HepG2 (cell line): Measurements from ENCODE around the gene KIRREL2. TPM values are rescaled to one million over a fixed set of nuclear protein-coding genes. Genes with fewer than 3 reads are reported as not detected.

ENCODE experiments used
- ATAC-seq: fragments of 200-7000 bp; cut with Tn5 transposase; 3 replicates; pipeline ENCODE4 v1.9.1; 2020; ENCODE audit warnings: mild to moderate bottlenecking, moderate library complexity
- BruUV-seq: library from RNA; stranded (reverse); fragments of 400-500 nt; replicated peaks from 2 replicates; lab custom pipeline; 2021; lab: Mats Ljungman, UMichigan
- CTCF ChIA-PET: fragments of 300-600 bp; formaldehyde crosslinking; extraction: SDS; loops from one replicate; lab custom pipeline; 2021; ENCODE audit warnings: low total read pairs, inconsistent platforms, low intra/inter-chr PET ratio; lab: Yijun Ruan, JAX
- POLR2A ChIA-PET: fragments of 350-600 bp; sonication (Branson Sonifier 250); formaldehyde crosslinking; loops from one replicate; lab custom pipeline; 2020; ENCODE audit warnings: antibody characterized with exemption, inconsistent platforms; lab: Yijun Ruan, JAX
- DNase-seq: peaks from one replicate; pipeline ENCODE4 v3.0.0-alpha.2; 2015; ENCODE audit warnings: low spot score
- FAIRE-seq: peaks from 3 replicates; lab custom pipeline; 2011; peaks lifted over from hg19 to GRCh38; lab: Jason Lieb, UNC
- H2AFZ ChIP-seq: one replicate; pipeline ENCODE4 v1.6.1; 2011; ENCODE audit warnings: low read length, inconsistent platforms
- H3K27ac ChIP-seq: fragments of 300-600 bp; 3 replicates; pipeline ENCODE4 v1.8.0; 2011; ENCODE audit warnings: mixed run types, mild to moderate bottlenecking, mixed read lengths, low read length, inconsistent platforms; ENCODE audit not compliant: insufficient read depth; ENCODE audit errors: extremely low read length
- H3K27me3 ChIP-seq, 2 experiments: fragments of 200-600 bp in 1 of 2; 2 replicates in 1 of 2; 3 replicates in 1 of 2; pipeline versions ENCODE4 v1.6.0 to v1.8.0; 2011; ENCODE audit warnings: low read length in 2 of 2, mild to moderate bottlenecking in 2 of 2, moderate library complexity in 2 of 2, inconsistent platforms in 1 of 2; ENCODE audit not compliant: insufficient read depth in 2 of 2, control insufficient read depth in 1 of 2
- H3K36me3 ChIP-seq, 2 experiments: fragments of 200-600 bp in 1 of 2; replicated peaks in 1 of 2; 2 replicates in 1 of 2; 3 replicates in 1 of 2; pipeline versions ENCODE4 v1.5.1 to v1.8.0; 2011; ENCODE audit warnings: low read length in 2 of 2, inconsistent platforms in 1 of 2; ENCODE audit not compliant: insufficient read depth in 2 of 2, control insufficient read depth in 1 of 2
- H3K4me1 ChIP-seq: 2 replicates; pipeline ENCODE4 v1.5.1; 2012; ENCODE audit warnings: low read length, inconsistent platforms; ENCODE audit not compliant: insufficient read depth
- H3K4me2 ChIP-seq: 2 replicates; pipeline ENCODE4 v1.6.0; 2011; ENCODE audit warnings: low read depth, low read length, inconsistent platforms
- H3K4me3 ChIP-seq, 3 experiments: fragments of 200-600 bp in 1 of 3; sonication (generic), shearing (Covaris generic) in 1 of 3; replicated peaks in 1 of 3; 2 replicates each; pipeline ENCODE4 v1.5.1; 2011 to 2016; ENCODE audit warnings: low read length in 3 of 3, inconsistent platforms in 2 of 3, low read depth in 2 of 3, mild to moderate bottlenecking in 2 of 3, control low read depth in 1 of 3, mixed read lengths in 1 of 3; ENCODE audit not compliant: insufficient read depth in 1 of 3
- H3K79me2 ChIP-seq: one replicate; pipeline ENCODE4 v1.6.1; 2011; ENCODE audit warnings: low read length, inconsistent platforms; ENCODE audit not compliant: insufficient read depth
- H3K9ac ChIP-seq: 2 replicates; pipeline ENCODE4 v1.6.0; 2011; ENCODE audit warnings: mild to moderate bottlenecking, low read depth, low read length, inconsistent platforms; ENCODE audit not compliant: insufficient read depth
- H3K9me3 ChIP-seq: 2 replicates; pipeline ENCODE4 v1.5.1; 2012; ENCODE audit warnings: mild to moderate bottlenecking, low read length
- H4K20me1 ChIP-seq: 2 replicates; pipeline ENCODE4 v1.6.0; 2011; ENCODE audit warnings: inconsistent platforms, mild to moderate bottlenecking, low read length, moderate library complexity; ENCODE audit not compliant: insufficient read depth
- BHLHE40 ChIP-seq: IDR thresholded peaks from 2 replicates; pipeline ENCODE4 v1.6.1; 2011; ENCODE audit warnings: low read length, improper control_type of control experiment
- FOXJ3 ChIP-seq: sonication (generic); formaldehyde crosslinking; IDR thresholded peaks from 2 replicates; pipeline ENCODE4 v1.4.0; 2020; ENCODE audit warnings: missing genetic modification reagents, mild to moderate bottlenecking, borderline replicate concordance
- HNRNPH1 ChIP-seq: fragments of 200-400 bp; formaldehyde crosslinking; optimal IDR thresholded peaks from 2 replicates; pipeline ENCODE3; 2017; ENCODE audit warnings: mild to moderate bottlenecking, low read depth, low read length
- HOXD1 ChIP-seq: sonication (generic); formaldehyde crosslinking; IDR thresholded peaks from 2 replicates; pipeline ENCODE4 v1.5.0; 2020; ENCODE audit warnings: missing genetic modification reagents
- IRX3 ChIP-seq: sonication (generic); formaldehyde crosslinking; IDR thresholded peaks from 2 replicates; pipeline ENCODE4 v1.8.1; 2023; ENCODE audit warnings: mild to moderate bottlenecking, low read depth, missing genetic modification reagents, borderline replicate concordance
- KDM2A ChIP-seq: sonication (generic); formaldehyde crosslinking; IDR thresholded peaks from 2 replicates; pipeline ENCODE4 v1.4.0; 2020; ENCODE audit warnings: low read depth, missing genetic modification reagents, borderline replicate concordance
- PPARG ChIP-seq: conservative IDR thresholded peaks from 2 replicates; pipeline ENCODE4 v1.6.1; 2016; ENCODE audit warnings: missing biosample characterization, missing genetic modification reagents
- ZBTB42 ChIP-seq: sonication (generic); formaldehyde crosslinking; IDR thresholded peaks from 2 replicates; pipeline ENCODE4 v1.5.0; 2020; ENCODE audit warnings: mild to moderate bottlenecking, missing genetic modification reagents
- ZKSCAN5 ChIP-seq: sonication (generic); formaldehyde crosslinking; IDR thresholded peaks from 2 replicates; pipeline ENCODE4 v1.5.1; 2020; ENCODE audit warnings: mild to moderate bottlenecking, missing genetic modification reagents
- ZNF121 ChIP-seq: sonication (generic); formaldehyde crosslinking; IDR thresholded peaks from 2 replicates; pipeline ENCODE4 v1.5.0; 2020; ENCODE audit warnings: mild to moderate bottlenecking, missing genetic modification reagents
- ZNF124 ChIP-seq: sonication (generic); formaldehyde crosslinking; IDR thresholded peaks from 2 replicates; pipeline ENCODE4 v1.4.0; 2020; ENCODE audit warnings: missing genetic modification reagents
- ZNF143 ChIP-seq: sonication (generic); formaldehyde crosslinking; IDR thresholded peaks from 2 replicates; pipeline ENCODE4 v1.4.0; 2020; ENCODE audit warnings: missing genetic modification reagents
- ZNF543 ChIP-seq: sonication (generic); formaldehyde crosslinking; IDR thresholded peaks from 2 replicates; pipeline ENCODE4 v1.4.0; 2020; ENCODE audit warnings: mild to moderate bottlenecking, missing genetic modification reagents
- ZNF605 ChIP-seq: sonication (generic); formaldehyde crosslinking; IDR thresholded peaks from 2 replicates; pipeline ENCODE4 v1.8.0; 2022; ENCODE audit warnings: mild to moderate bottlenecking, missing genetic modification reagents
- ZNF770 ChIP-seq: sonication (generic); formaldehyde crosslinking; IDR thresholded peaks from 2 replicates; pipeline ENCODE4 v1.5.0; 2020; ENCODE audit warnings: mild to moderate bottlenecking, missing genetic modification reagents
- WGBS: methylation state at CpG from one replicate; pipeline ENCODE4 v1.1.6; 2017; ENCODE audit warnings: low lambda C conversion rate; 5-methylcytosine and 5-hydroxymethylcytosine counted together
- in situ Hi-C: cut with HindIII; loops from 2 replicates; pipeline ENCODE4 v1.10.0; 2017; ENCODE audit warnings: low pct_unique_long_range_greater_than_20kb; ENCODE audit not compliant: extremely low pct_ligation_motif_present
- intact Hi-C: fragments of 100-400 bp; cut with micrococcal nuclease; formaldehyde crosslinking; loops from one replicate; pipeline ENCODE4 v1.10.0; 2022; ENCODE audit not compliant: unreplicated experiment
- polyA plus RNA-seq, 8 experiments: library from polyadenylated mRNA; depleted of rRNA in 3 of 8; stranded (reverse) in 7 of 8; unstranded in 1 of 8; fragments of >200 nt; fragmentation: Illumina TruSeq in 4 of 8; extraction: Trizol in 4 of 8; gene quantifications; 2 replicates each; pipeline versions ENCODE4 v1.2.1 to v1.2.3, GENCODE V29; 2011 to 2016; ENCODE audit warnings: low read depth in 4 of 8, missing spikeins in 1 of 8, mixed read lengths in 1 of 8; ENCODE audit not compliant: insufficient read depth in 1 of 8
- total RNA-seq, 5 experiments: library from RNA; depleted of rRNA; stranded (reverse); fragments of >200 nt; fragmentation: Illumina TruSeq; extraction: Trizol; gene quantifications; 2 replicates each; pipeline ENCODE4 v1.2.3, GENCODE V29; 2016; ENCODE audit warnings: low read depth in 1 of 5
- TF ChIP-seq, protein P1 (sequence below): sonication (generic); formaldehyde crosslinking; IDR thresholded peaks from 2 replicates; pipeline ENCODE4 v1.4.0; 2020; ENCODE audit warnings: low read depth, mild to moderate bottlenecking, missing genetic modification reagents
- TF ChIP-seq, protein P2 (sequence below): sonication (generic); formaldehyde crosslinking; IDR thresholded peaks from 2 replicates; pipeline ENCODE4 v1.4.0; 2020; ENCODE audit warnings: missing genetic modification reagents

Gene KIRREL2
- total and polyA plus RNA-seq, 2 of the 13 experiments (the other 11 are each of a cell fraction or from before 2014, with no cell fraction given) = 0.18 to 2.4 TPM

DNA sequence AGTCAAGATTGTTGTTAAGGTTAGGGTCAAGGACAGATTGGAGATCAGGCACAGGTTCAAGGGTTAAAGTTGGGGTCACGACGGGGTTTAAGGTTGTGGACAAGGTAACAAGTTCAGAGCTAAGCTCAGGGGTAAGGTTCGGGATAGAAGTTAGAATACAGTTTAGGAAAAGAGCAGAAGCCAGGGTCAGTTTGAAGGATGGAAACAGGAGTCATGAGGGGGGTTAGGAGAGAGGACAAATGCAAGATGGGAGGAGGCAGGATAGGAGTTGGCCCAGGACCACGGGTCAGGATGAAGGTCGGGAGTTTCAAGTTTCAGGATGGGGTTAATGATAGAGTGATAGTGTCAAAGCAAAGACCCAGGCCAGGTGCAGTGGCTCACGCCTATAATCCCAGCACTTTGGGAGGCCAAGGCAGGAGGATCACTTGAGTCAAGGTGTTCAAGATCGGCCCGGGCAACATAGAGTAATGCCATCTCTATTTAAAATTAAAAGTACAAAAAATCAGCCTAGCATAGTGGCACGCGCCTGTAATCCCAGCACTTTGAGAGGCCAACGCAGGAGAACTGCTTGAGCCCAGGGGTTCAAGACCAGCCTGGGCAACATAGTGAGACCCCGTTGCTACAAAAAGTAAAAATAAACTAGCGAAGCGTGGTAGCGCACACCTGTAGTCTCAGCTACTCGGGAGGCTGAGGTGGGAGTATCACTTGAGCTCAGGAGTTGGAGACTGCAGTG, 12.1 kb upstream of the KIRREL2 start:
- in situ Hi-C loops = no loop called here
- H3K9ac ChIP-seq = no peak overlapping the region
- no peaks in the 10 kb centered on the region for H3K36me3 ChIP-seq
- CTCF ChIA-PET = no interaction called here
- ATAC-seq (no peak), FAIRE-seq (no peak), DNase-seq (no peak)
- H3K27me3 ChIP-seq = peaks cover 0 to 37% of the 10 kb centered on the region in 2 experiments
- H4K20me1 ChIP-seq = no peaks in the 10 kb centered on the region
- no peaks in the 10 kb centered on the region for H3K79me2 ChIP-seq
- POLR2A ChIA-PET = no interaction called here
- H3K4me2 ChIP-seq = peak overlapping the region; percentile 85
- intact Hi-C loops = no loop called here
- H3K27ac ChIP-seq = no peak overlapping the region
- H3K4me1 ChIP-seq = peaks cover 27% of the 10 kb centered on the region
- 33% methylated on average over 16 of the region's 16 CpGs for WGBS
- H2AFZ ChIP-seq = no peak overlapping the region
- no peaks in the 10 kb centered on the region for H3K9me3 ChIP-seq
- no TSS peak for BruUV-seq
- H3K4me3 ChIP-seq = peak overlapping the region in 2 of 3 experiments; percentile 49 to 73; a peak in 2 of 6 replicates
- TF ChIP-seq HNRNPH1 (no peak), ZBTB42 (CRISPR knock-in tag) (no peak), FOXJ3 (no peak), PPARG (CRISPR knock-in tag) (no peak), HOXD1 (no peak), ZNF605 (CRISPR knock-in tag) (0 out of 2 replicates have a peak, but pooled peaks have one; percentile 19), IRX3 (CRISPR knock-in tag) (no peak), ZNF121 (CRISPR knock-in tag) (peak; percentile 64), KDM2A (CRISPR knock-in tag) (no peak), BHLHE40 (no peak), ZNF770 (CRISPR knock-in tag) (peak; percentile 27; the same call in 1 of the 2 replicates), ZNF543 (CRISPR knock-in tag) (no peak), ZKSCAN5 (no peak), ZNF124 (CRISPR knock-in tag) (no peak), ZNF143 (CRISPR knock-in tag) (no peak)
- TF ChIP-seq, protein P1, sequence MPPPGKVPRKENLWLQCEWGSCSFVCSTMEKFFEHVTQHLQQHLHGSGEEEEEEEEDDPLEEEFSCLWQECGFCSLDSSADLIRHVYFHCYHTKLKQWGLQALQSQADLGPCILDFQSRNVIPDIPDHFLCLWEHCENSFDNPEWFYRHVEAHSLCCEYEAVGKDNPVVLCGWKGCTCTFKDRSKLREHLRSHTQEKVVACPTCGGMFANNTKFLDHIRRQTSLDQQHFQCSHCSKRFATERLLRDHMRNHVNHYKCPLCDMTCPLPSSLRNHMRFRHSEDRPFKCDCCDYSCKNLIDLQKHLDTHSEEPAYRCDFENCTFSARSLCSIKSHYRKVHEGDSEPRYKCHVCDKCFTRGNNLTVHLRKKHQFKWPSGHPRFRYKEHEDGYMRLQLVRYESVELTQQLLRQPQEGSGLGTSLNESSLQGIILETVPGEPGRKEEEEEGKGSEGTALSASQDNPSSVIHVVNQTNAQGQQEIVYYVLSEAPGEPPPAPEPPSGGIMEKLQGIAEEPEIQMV (CRISPR knock-in tag) = no peak
- TF ChIP-seq, protein P2, sequence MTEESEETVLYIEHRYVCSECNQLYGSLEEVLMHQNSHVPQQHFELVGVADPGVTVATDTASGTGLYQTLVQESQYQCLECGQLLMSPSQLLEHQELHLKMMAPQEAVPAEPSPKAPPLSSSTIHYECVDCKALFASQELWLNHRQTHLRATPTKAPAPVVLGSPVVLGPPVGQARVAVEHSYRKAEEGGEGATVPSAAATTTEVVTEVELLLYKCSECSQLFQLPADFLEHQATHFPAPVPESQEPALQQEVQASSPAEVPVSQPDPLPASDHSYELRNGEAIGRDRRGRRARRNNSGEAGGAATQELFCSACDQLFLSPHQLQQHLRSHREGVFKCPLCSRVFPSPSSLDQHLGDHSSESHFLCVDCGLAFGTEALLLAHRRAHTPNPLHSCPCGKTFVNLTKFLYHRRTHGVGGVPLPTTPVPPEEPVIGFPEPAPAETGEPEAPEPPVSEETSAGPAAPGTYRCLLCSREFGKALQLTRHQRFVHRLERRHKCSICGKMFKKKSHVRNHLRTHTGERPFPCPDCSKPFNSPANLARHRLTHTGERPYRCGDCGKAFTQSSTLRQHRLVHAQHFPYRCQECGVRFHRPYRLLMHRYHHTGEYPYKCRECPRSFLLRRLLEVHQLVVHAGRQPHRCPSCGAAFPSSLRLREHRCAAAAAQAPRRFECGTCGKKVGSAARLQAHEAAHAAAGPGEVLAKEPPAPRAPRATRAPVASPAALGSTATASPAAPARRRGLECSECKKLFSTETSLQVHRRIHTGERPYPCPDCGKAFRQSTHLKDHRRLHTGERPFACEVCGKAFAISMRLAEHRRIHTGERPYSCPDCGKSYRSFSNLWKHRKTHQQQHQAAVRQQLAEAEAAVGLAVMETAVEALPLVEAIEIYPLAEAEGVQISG = no peak
